K562 treated with DMSO at 1 percent for 48 hours (cell line): ENCODE results near the gene VWA7. TPM values are rescaled to one million over a fixed set of nuclear protein-coding genes. Genes with fewer than 3 reads are reported as not detected.

Experiments used
- total RNA-seq: library from RNA; unstranded; fragments of 300-600 nt; gene quantifications from 2 replicates; pipeline ENCODE4 v1.2.3, GENCODE V29; 2022; ENCODE audit warnings: low replicate concordance; ENCODE audit errors: extremely low read depth

VWA7 gene
- total RNA-seq: not detected in 2 replicates

GRCh38 chr6:31776989-31777666, at the start of gene VWA7:
TSS of gene VWA7 (minus strand) at chr6:31777328. CDS start at chr6:31776779, 549 bp downstream.

GRCh38 chr6:31815025-31815838, 38.1 kb upstream of the VWA7 start, which contains the start of the genes HSPA1A and HSPA1L:
TSS of gene HSPA1A (plus strand) at chr6:31815543. CDS start at chr6:31815757, 214 bp downstream.
TSS of gene HSPA1L (minus strand) at chr6:31815283. CDS start at chr6:31811972, 3,311 bp downstream.

GRCh38 chr6:31806470-31807272, 29.5 kb upstream of the VWA7 start, which contains the start of gene LSM2:
TSS of gene LSM2 (minus strand) at chr6:31806966. CDS start at chr6:31806757, 209 bp downstream.

GRCh38 chr6:31795616-31796298, 18.6 kb upstream of the VWA7 start, which contains the start of gene VARS1:
TSS of gene VARS1 (minus strand) at chr6:31795752. CDS start at chr6:31795217, 535 bp downstream.

GRCh38 chr6:31762356-31762755, 14.8 kb downstream of the VWA7 start, which contains the start of gene SAPCD1:
TSS of gene SAPCD1 (plus strand) at chr6:31762656. CDS start at chr6:31763055, 399 bp downstream.

GRCh38 chr6:31739639-31740396, 37.3 kb downstream of the VWA7 start, which contains the start of gene MSH5:
TSS of gene MSH5 (plus strand) at chr6:31740005. CDS start at chr6:31740467, 462 bp downstream.

GRCh38 chr6:31736021-31736767, 40.9 kb downstream of the VWA7 start, which contains the start of gene CLIC1:
TSS of gene CLIC1 (minus strand) at chr6:31736530. CDS start at chr6:31736300, 230 bp downstream.

GRCh38 chr6:31728767-31729514, 48.2 kb downstream of the VWA7 start, which contains the start of gene DDAH2:
TSS of gene DDAH2 (minus strand) at chr6:31729299. CDS start at chr6:31729161, 138 bp downstream.

GRCh38 chr6:31723245-31723979, 53.7 kb downstream of the VWA7 start, which contains the start of gene MPIG6B:
TSS of gene MPIG6B (plus strand) at chr6:31723373. CDS start at chr6:31723384, 11 bp downstream.

GRCh38 chr6:31721351-31722020, 55.6 kb downstream of the VWA7 start, which contains the start of gene LY6G6C:
TSS of gene LY6G6C (minus strand) at chr6:31721746. CDS start at chr6:31721679, 67 bp downstream.

Other genes with a start within 250 kb of the VWA7 start
- not detected in 2 replicates for gene MCCD1, start 248.4 kb downstream of the VWA7 start, total RNA-seq
- gene DDX39B, start 235.3 kb downstream of the VWA7 start, total RNA-seq: not detected in 2 replicates
- gene ATP6V1G2, start 230.7 kb downstream of the VWA7 start, total RNA-seq: not detected in 2 replicates
- not detected in 2 replicates for gene NFKBIL1, start 229.7 kb downstream of the VWA7 start, total RNA-seq
- gene LTA, start 205.0 kb downstream of the VWA7 start, total RNA-seq: not detected in 2 replicates
- not detected in 2 replicates for gene TNF, start 201.8 kb downstream of the VWA7 start, total RNA-seq
- gene LTB, start 194.9 kb downstream of the VWA7 start, total RNA-seq: not detected in 2 replicates
- not detected in 2 replicates for gene LST1, start 191.1 kb downstream of the VWA7 start, total RNA-seq
- not detected in 2 replicates for gene NCR3, start 184.3 kb downstream of the VWA7 start, total RNA-seq
- gene AIF1, start 162.1 kb downstream of the VWA7 start, total RNA-seq: not detected in 2 replicates
- 599 TPM in 1 of 2 replicates, not detected in the other for gene PRRC2A, start 156.6 kb downstream of the VWA7 start, total RNA-seq
- gene BAG6, start 124.7 kb downstream of the VWA7 start, total RNA-seq: 212 TPM in 1 of 2 replicates, not detected in the other
- gene APOM, start 121.4 kb downstream of the VWA7 start, total RNA-seq: not detected in 2 replicates
- not detected in 2 replicates for gene C6orf47, start 116.5 kb downstream of the VWA7 start, total RNA-seq
- gene GPANK1, start 112.3 kb downstream of the VWA7 start, total RNA-seq: not detected in 2 replicates
- gene CSNK2B, start 111.2 kb downstream of the VWA7 start, total RNA-seq: 596 TPM in 1 of 2 replicates, not detected in the other
- gene LY6G5B, start 107.4 kb downstream of the VWA7 start, total RNA-seq: not detected in 2 replicates
- not detected in 2 replicates for gene LY6G5C, start 96.3 kb downstream of the VWA7 start, total RNA-seq
- gene ABHD16A, start 74.0 kb downstream of the VWA7 start, total RNA-seq: not detected in 2 replicates
- not detected in 2 replicates for gene LY6G6F, start 70.5 kb downstream of the VWA7 start, total RNA-seq
- not detected in 2 replicates for gene LY6G6D, start 62.0 kb downstream of the VWA7 start, total RNA-seq
- gene LY6G6C, start 55.6 kb downstream of the VWA7 start, total RNA-seq: not detected in 2 replicates
- not detected in 2 replicates for gene MPIG6B, start 54.0 kb downstream of the VWA7 start, total RNA-seq
- not detected in 2 replicates for gene DDAH2, start 48.0 kb downstream of the VWA7 start, total RNA-seq
- 1,281 TPM in 1 of 2 replicates, not detected in the other for gene CLIC1, start 40.8 kb downstream of the VWA7 start, total RNA-seq
- gene MSH5, start 37.3 kb downstream of the VWA7 start, total RNA-seq: not detected in 2 replicates
- not detected in 2 replicates for gene SAPCD1, start 14.7 kb downstream of the VWA7 start, total RNA-seq
- 668 TPM in 1 of 2 replicates, not detected in the other for gene VARS1, start 18.4 kb upstream of the VWA7 start, total RNA-seq
- not detected in 2 replicates for gene LSM2, start 29.6 kb upstream of the VWA7 start, total RNA-seq
- not detected in 2 replicates for gene HSPA1L, start 38.0 kb upstream of the VWA7 start, total RNA-seq
- not detected in 2 replicates for gene HSPA1A, start 38.2 kb upstream of the VWA7 start, total RNA-seq
- gene HSPA1B, start 50.4 kb upstream of the VWA7 start, total RNA-seq: 760 TPM in 1 of 2 replicates, not detected in the other
- gene NEU1, start 85.5 kb upstream of the VWA7 start, total RNA-seq: 455 TPM in 1 of 2 replicates, not detected in the other
- gene SLC44A4, start 101.7 kb upstream of the VWA7 start, total RNA-seq: not detected in 2 replicates
- gene EHMT2, start 120.4 kb upstream of the VWA7 start, total RNA-seq: not detected in 2 replicates
- not detected in 2 replicates for gene ZBTB12, start 124.8 kb upstream of the VWA7 start, total RNA-seq
- gene C2, start 150.4 kb upstream of the VWA7 start, total RNA-seq: not detected in 2 replicates
- not detected in 2 replicates for gene CFB, start 168.8 kb upstream of the VWA7 start, total RNA-seq
- gene NELFE, start 181.6 kb upstream of the VWA7 start, total RNA-seq: not detected in 2 replicates
- gene SKIC2, start 181.8 kb upstream of the VWA7 start, total RNA-seq: not detected in 2 replicates
- gene DXO, start 194.8 kb upstream of the VWA7 start, total RNA-seq: 217 TPM in 1 of 2 replicates, not detected in the other
- not detected in 2 replicates for gene C4A, start 204.7 kb upstream of the VWA7 start, total RNA-seq
- not detected in 2 replicates for gene C4B, start 237.5 kb upstream of the VWA7 start, total RNA-seq